Adrenal gland (tissue), 12 donors: ENCODE data around the gene RIMBP2. TPM values are rescaled to one million over a fixed set of nuclear protein-coding genes. Genes with fewer than 3 reads are reported as not detected.

ENCODE experiments used
- DNase-seq, 7 donors: peaks; one replicate each; pipeline ENCODE4 v3.0.0-alpha.2; 2019 to 2020
- H3K27ac ChIP-seq, 5 donors: fragments of 200-600 bp; sonication (generic) in 4 of 5; 1 replicate in 3 of 5; 2 replicates in 2 of 5; pipeline versions ENCODE4 v1.5.1 to v1.8.0; 2016 to 2020; ENCODE audit warnings: mild to moderate bottlenecking in 1 of 5
- H3K27me3 ChIP-seq: fragments of 200-600 bp; 2 replicates; pipeline ENCODE4 v1.8.0; 2021
- H3K36me3 ChIP-seq, 2 donors: fragments of 200-600 bp; replicated peaks in 1 of 2; 1 replicate in 1 of 2; 2 replicates in 1 of 2; pipeline versions ENCODE4 v1.5.1 to v1.8.0; 2018 to 2022
- H3K4me1 ChIP-seq, 2 donors: fragments of 200-600 bp; replicated peaks in 1 of 2; 1 replicate in 1 of 2; 2 replicates in 1 of 2; pipeline versions ENCODE4 v1.5.1 to v1.8.0; 2018 to 2021
- H3K4me3 ChIP-seq, 4 donors: fragments of 200-600 bp; sonication (generic) in 3 of 4; one replicate each; pipeline ENCODE4 v1.5.1; 2016 to 2018
- H3K9me3 ChIP-seq, 3 donors: fragments of 200-600 bp; sonication (generic) in 1 of 3; replicated peaks in 1 of 3; 1 replicate in 2 of 3; 2 replicates in 1 of 3; pipeline versions ENCODE4 v1.5.1 to v1.8.0; 2016 to 2021
- CTCF ChIP-seq, 6 experiments: fragments of 450-650 bp in 4 of 6; fragments of 200-600 bp in 2 of 6; sonication (generic) in 1 of 6; IDR thresholded peaks; 1 replicate in 5 of 6; 2 replicates in 1 of 6; pipeline versions ENCODE4 v1.5.1 to v1.8.0; 2016 to 2021; ENCODE audit warnings: antibody characterized with exemption in 6 of 6, mild to moderate bottlenecking in 2 of 6, moderate library complexity in 1 of 6
- POLR2A ChIP-seq, 2 donors: fragments of 450-650 bp; IDR thresholded peaks; one replicate each; pipeline ENCODE4 v1.6.1; 2017; ENCODE audit warnings: antibody characterized with exemption in 2 of 2, mild to moderate bottlenecking in 2 of 2, moderate library complexity in 1 of 2
- WGBS, 4 donors: extraction: QIAGEN DNeasy Blood & Tissue Kit in 2 of 4; methylation state at CpG; one replicate each; pipeline versions ENCODE4 v1.1.5 to v1.1.7; 2013 to 2017; 5-methylcytosine and 5-hydroxymethylcytosine counted together
- intact Hi-C, 2 donors: fragments of 100-400 bp; cut with DNase I; formaldehyde crosslinking; loops; one replicate each; pipeline versions ENCODE4 v1.14.1 to v1.15.0; 2022 to 2023
- polyA plus RNA-seq, 3 donors: library from polyadenylated mRNA; stranded (reverse); fragments of 200-250 nt in 2 of 3; fragments of 350-450 nt in 1 of 3; fragmentation: Illumina TruSeq in 1 of 3; extraction: RNeasy Lipid Tissue Mini Kit (QIAGEN cat#74804) in 1 of 3; gene quantifications; one replicate each; pipeline ENCODE4 v1.2.3, GENCODE V29; 2013 to 2014
- total RNA-seq, 9 donors: library from RNA; depleted of rRNA in 4 of 9; stranded (reverse); fragments of >200 nt in 4 of 9; fragments of 120-200 nt in 1 of 9; fragmentation: NEBNext Ultra II Directional in 1 of 9; extraction: Animal tissue kit (Norgen Biotek cat#: 25700) in 1 of 9; gene quantifications; one replicate each; pipeline versions ENCODE4 v1.1.0 to v1.2.4, GENCODE V29; 2013 to 2023
- donor health status: healthy with polysubstance abuse.
- donor health status: Bipolar disorder and iron deficiency.
- donor health status: DM: yes; HTN: yes; CAD: no.
- donor health status: DM: no; HTN: no; CAD: no.
- donor health status: DM: no; HTN: no; CAD: no.
- donor health status: DM: yes; HTN: yes; CAD: no.

RIMBP2 gene
- total and polyA plus RNA-seq, 12 donors: 0.18 to 23.9 (median 6.3) TPM; not detected in 2

DNA sequence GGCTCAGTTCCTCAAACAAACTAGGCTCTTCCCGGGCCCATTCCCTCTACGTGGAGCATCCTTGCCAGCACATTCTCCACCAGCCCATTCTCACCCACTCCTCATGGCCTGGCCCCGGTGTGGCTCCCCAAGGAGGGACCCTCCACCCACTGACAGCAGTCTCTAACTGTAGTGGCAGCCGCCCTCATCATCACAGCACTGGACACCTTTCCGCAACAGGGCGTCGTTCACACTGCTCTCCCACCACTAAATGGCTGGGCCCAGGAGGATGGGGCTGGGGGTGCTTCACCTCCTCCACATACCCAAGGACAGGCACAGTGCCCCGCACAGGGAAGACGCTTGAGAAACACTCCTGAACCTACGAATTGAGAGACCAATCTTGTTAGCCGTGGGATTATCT is 123.0 kb downstream of the RIMBP2 start:
- no peak overlapping the region for H3K27ac ChIP-seq
- TF ChIP-seq POLR2A (IDR thresholded peaks at IDR 0.05) (no peak), CTCF (IDR thresholded peaks at IDR 0.05) (no peak)
- intact Hi-C loops: no loop called here
- no peak for DNase-seq
- no peaks in the 10 kb centered on the region for H3K36me3 ChIP-seq
- no peaks in the 10 kb centered on the region for H3K27me3 ChIP-seq
- no peaks in the 10 kb centered on the region for H3K9me3 ChIP-seq
- H3K4me3 ChIP-seq: no peak overlapping the region
- H3K4me1 ChIP-seq: no peaks in the 10 kb centered on the region
- 74 to 79% (median 75%) methylated on average over 10 to 11 of the region's 11 CpGs for WGBS, 4 donors

- 85 to 91% (median 87%) methylated on average over 21 to 23 of the region's 23 CpGs for WGBS, 4 donors
Measured at GRCh38 chr12:130592641-130593040, 123.5 kb downstream of the RIMBP2 start.

GRCh38 chr12:130591736-130592135 is 124.4 kb downstream of the RIMBP2 start:
- Histone ChIP-seq H3K9me3 (no peaks in the 10 kb centered on the region), H3K36me3 (no peaks in the 10 kb centered on the region), H3K4me1 (no peaks in the 10 kb centered on the region), H3K27me3 (no peaks in the 10 kb centered on the region), H3K27ac (no peak overlapping the region), H3K4me3 (no peak overlapping the region)
- DNase-seq: no peak
- TF ChIP-seq POLR2A (IDR thresholded peaks at IDR 0.05): no peak
- no peak for TF ChIP-seq CTCF (IDR thresholded peaks at IDR 0.05)
- intact Hi-C loops: no loop called here
- 51 to 67% (median 59%) methylated on average over 9 of the region's 9 CpGs for WGBS, 4 donors

More at GRCh38 chr12:130592641-130593040, 123.5 kb downstream of the RIMBP2 start:
- Histone ChIP-seq H3K4me3 (no peak overlapping the region), H3K36me3 (no peaks in the 10 kb centered on the region), H3K9me3 (no peaks in the 10 kb centered on the region), H3K27ac (no peak overlapping the region), H3K27me3 (no peaks in the 10 kb centered on the region), H3K4me1 (no peaks in the 10 kb centered on the region)
- TF ChIP-seq CTCF (IDR thresholded peaks at IDR 0.05) (no peak), POLR2A (IDR thresholded peaks at IDR 0.05) (no peak)
- intact Hi-C loops: no loop called here
- DNase-seq: no peak

DNA sequence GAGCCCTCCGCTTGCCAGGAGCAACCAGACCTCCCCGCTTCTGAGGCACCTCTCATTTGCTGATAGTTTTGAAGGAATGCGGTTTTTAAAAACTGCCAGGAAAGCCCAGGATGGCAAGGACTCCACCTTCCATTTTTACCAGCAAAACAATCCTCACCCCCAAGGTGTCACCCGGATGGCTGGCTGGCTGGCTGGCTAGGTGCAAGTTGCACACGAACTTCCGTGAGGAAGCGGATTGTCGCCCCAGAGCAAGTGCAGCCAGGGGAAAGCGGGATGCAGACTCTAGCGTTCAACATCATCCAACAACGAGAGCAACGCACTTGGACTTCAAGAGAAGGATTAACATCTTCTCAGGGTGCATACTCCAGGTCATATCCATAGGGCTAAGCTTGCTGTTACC is 125.4 kb downstream of the RIMBP2 start:
- no peak for DNase-seq
- no peaks in the 10 kb centered on the region for H3K4me1 ChIP-seq
- 72 to 81% (median 76%) methylated on average over 6 to 12 of the region's 12 CpGs for WGBS, 4 donors
- intact Hi-C loops: no loop called here
- no peak for TF ChIP-seq POLR2A (IDR thresholded peaks at IDR 0.05)
- no peak for TF ChIP-seq CTCF (IDR thresholded peaks at IDR 0.05)
- H3K36me3 ChIP-seq: no peaks in the 10 kb centered on the region
- no peaks in the 10 kb centered on the region for H3K9me3 ChIP-seq
- H3K27ac ChIP-seq: no peak overlapping the region
- no peaks in the 10 kb centered on the region for H3K27me3 ChIP-seq
- no peak overlapping the region for H3K4me3 ChIP-seq
